Activated CD8-positive, alpha-beta memory T cell treated with anti-CD3 and anti-CD28 coated beads, Interleukin-2, amount 10 ng/mL, durations not matched to agents 7 days and 5 days (primary cell): Measurements from ENCODE around the gene NUDT4. TPM values are rescaled to one million over a fixed set of nuclear protein-coding genes. Genes with fewer than 3 reads are reported as not detected.

Experiments
- ATAC-seq: fragments of 150-1000 bp; cut with Tn5 transposase; one replicate; pipeline ENCODE4 v1.10.0; 2021; ENCODE audit warnings: moderate library complexity
- CTCF ChIA-PET: fragments of 350-600 bp; sonication (Branson Sonifier 250); formaldehyde crosslinking; loops from one replicate; lab custom pipeline; 2021; ENCODE audit warnings: antibody characterized with exemption; lab: Charles Lee
- DNase-seq: peaks from one replicate; pipeline ENCODE4 v3.0.0-alpha.2; 2020
- H3K27ac Mint-ChIP-seq: one replicate; pipeline ENCODE4 v1.8.0; 2021; ENCODE audit warnings: mild to moderate bottlenecking, mixed read lengths
- H3K27me3 Mint-ChIP-seq: one replicate; pipeline ENCODE4 v1.8.0; 2021; ENCODE audit warnings: mixed read lengths
- H3K36me3 Mint-ChIP-seq: one replicate; pipeline ENCODE4 v1.8.0; 2021; ENCODE audit warnings: mild to moderate bottlenecking, mixed read lengths
- H3K4me1 Mint-ChIP-seq: one replicate; pipeline ENCODE4 v1.8.0; 2021; ENCODE audit warnings: mixed read lengths
- H3K4me3 Mint-ChIP-seq: one replicate; pipeline ENCODE4 v1.8.0; 2021; ENCODE audit warnings: mild to moderate bottlenecking, moderate library complexity, mixed read lengths
- H3K9me3 Mint-ChIP-seq: one replicate; pipeline ENCODE4 v1.8.0; 2022; ENCODE audit warnings: low read depth, mixed read lengths
- total RNA-seq, 2 experiments: library from RNA; stranded (reverse); gene quantifications; one replicate each; pipeline ENCODE4 v1.2.3, GENCODE V29; 2021

Gene NUDT4
- total RNA-seq, 2 experiments from 2014 or later = 42.8 to 63.8 TPM

DNA sequence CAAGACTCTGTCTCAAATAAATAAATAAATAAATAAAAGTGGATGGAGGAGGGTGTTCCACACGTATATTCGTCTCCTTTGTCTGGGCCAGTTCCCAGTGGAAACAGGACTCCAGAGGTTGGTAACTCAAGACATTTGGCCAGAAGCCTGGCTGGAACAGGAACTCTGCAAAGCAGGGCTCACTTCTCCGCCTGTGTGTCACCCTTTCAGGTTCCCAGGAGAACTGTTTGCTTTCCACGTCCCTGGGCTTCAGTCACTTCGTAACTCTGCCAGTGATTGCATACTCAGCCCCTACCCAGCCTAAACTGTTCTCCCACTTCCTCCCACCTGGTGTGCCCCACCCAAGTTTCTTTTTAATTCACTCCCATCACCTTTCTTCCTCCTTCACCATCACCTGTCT is 71.1 kb downstream of the NUDT4 start:
- H3K4me3 Mint-ChIP-seq = no peak overlapping the region
- H3K4me1 Mint-ChIP-seq = peaks cover 10% of the 10 kb centered on the region
- H3K9me3 Mint-ChIP-seq = no peaks in the 10 kb centered on the region
- H3K27ac Mint-ChIP-seq = no peak overlapping the region
- H3K27me3 Mint-ChIP-seq = peaks cover 10% of the 10 kb centered on the region
- CTCF ChIA-PET = interaction anchor here (1.6 kb wide), 1 partner anchor 19 kb away, joined by 4 read pairs; the partner anchor contains the start of gene MRPL42
- DNase-seq (no peak), ATAC-seq (no peak)
- H3K36me3 Mint-ChIP-seq = no peaks in the 10 kb centered on the region

DNA sequence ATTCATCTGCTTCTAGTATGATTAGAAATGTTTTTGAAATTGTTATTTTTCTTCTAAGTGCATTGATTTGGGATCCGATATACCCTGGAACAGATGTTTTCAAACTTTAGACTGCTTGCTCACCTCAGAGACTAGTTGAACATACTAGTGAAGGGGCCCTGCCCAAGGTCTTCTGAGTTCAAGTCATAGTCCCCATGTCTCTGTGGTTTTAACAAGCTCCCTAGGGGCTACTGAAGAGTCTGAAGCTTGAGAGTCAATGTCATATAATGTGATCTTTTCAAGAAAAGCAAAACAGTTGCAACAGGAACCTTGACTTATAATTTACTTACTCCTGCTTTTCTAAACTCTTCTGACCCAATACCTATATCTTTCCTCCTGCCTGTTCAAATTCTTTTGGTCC is 71.6 kb downstream of the NUDT4 start:
- Mint-ChIP-seq H3K9me3 (no peaks in the 10 kb centered on the region), H3K4me3 (no peak overlapping the region), H3K4me1 (peaks cover 10% of the 10 kb centered on the region), H3K27ac (no peak overlapping the region), H3K27me3 (peaks cover 12% of the 10 kb centered on the region), H3K36me3 (no peaks in the 10 kb centered on the region)
- ATAC-seq = no peak
- no peak for DNase-seq
- CTCF ChIA-PET = interaction anchor here (1.6 kb wide), 1 partner anchor 18 kb away, joined by 4 read pairs; the partner anchor contains the start of gene MRPL42

DNA sequence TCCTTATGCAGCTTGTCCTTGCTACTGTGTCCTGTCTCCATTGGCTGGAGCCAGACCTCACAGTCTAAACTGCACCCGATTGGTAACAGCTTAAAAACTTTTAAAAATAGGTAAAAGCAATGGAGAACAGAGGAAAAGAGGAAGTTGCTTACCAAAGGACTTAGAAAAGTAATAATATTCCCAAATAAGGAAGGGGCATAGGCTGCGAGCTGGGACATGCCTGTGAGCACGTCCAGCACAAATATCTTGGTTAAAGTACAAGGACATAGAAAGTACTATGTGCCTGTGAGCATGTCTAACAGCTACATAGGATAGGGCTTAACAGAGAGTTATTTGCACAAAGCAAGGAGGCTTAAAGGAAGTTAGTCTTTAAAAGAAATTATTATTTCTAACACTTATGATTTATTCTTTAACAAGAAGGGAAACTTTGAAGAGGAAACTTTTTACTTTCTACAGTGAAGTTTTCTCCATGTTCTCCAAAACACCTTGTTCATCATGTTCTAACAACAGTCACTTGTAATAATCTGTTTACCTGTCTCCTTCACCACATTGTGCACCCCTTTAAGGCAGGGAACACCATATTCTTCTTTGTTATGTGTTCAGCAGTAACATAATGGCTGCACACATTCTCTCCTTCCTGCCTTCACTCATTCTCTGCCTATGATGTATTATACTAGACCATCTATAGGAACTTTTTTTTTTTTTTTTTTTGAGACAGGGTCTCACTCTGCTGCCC is 73.9 kb downstream of the NUDT4 start:
- H3K36me3 Mint-ChIP-seq = no peaks in the 10 kb centered on the region
- no peaks in the 10 kb centered on the region for H3K9me3 Mint-ChIP-seq
- peaks cover 14% of the 10 kb centered on the region for H3K27me3 Mint-ChIP-seq
- no peak for ATAC-seq
- DNase-seq = no peak
- CTCF ChIA-PET = no interaction called here
- H3K4me3 Mint-ChIP-seq = no peak overlapping the region
- H3K4me1 Mint-ChIP-seq = peaks cover 10% of the 10 kb centered on the region
- no peak overlapping the region for H3K27ac Mint-ChIP-seq

DNA sequence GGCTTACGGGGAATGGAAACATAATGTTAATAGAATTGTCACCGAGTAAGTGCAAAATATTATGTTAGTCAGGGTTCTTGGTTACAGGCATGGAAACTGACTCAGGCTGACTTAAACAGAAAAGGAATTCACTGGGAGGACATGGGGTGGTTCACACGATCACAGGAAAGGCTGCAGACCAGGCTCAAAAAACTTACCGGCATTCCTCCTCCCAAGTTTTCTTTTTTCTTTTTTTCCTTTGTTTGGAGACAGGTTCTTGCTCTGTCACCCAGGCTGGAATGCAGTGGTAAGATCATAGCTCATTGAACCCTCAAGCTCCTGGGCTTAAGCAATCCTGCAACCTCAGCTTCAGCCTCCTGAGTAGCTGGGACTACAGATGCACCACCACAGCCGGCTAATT is 75.9 kb downstream of the NUDT4 start:
- Mint-ChIP-seq H3K27me3 (peaks cover 14% of the 10 kb centered on the region), H3K4me3 (no peak overlapping the region), H3K9me3 (peaks cover 2% of the 10 kb centered on the region), H3K4me1 (peaks cover 6% of the 10 kb centered on the region), H3K36me3 (no peaks in the 10 kb centered on the region), H3K27ac (no peak overlapping the region)
- DNase-seq (no peak), ATAC-seq (no peak)
- CTCF ChIA-PET = no interaction called here

DNA sequence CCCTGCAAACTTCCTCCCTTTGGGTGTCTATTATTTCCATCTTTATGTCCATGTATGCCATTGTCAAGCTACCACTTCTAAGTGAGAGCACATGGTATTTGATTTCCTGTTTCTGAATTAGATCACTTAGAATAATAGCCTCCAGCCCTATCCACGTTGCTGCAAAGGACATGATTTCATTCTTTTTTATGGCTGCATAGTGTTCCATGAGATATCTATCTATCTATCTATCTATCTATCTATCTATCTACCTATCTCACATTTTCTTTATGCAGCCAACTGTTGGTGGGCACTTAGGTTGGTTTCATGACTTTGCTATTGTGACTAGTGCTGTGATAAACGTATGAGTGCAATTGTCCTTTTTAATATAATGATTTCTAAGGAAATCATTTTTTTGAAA is 78.4 kb downstream of the NUDT4 start:
- no peaks in the 10 kb centered on the region for H3K4me1 Mint-ChIP-seq
- CTCF ChIA-PET = no interaction called here
- H3K9me3 Mint-ChIP-seq = peaks cover 2% of the 10 kb centered on the region
- DNase-seq = no peak
- no peak for ATAC-seq
- peaks cover 7% of the 10 kb centered on the region for H3K27me3 Mint-ChIP-seq
- no peak overlapping the region for H3K27ac Mint-ChIP-seq
- H3K36me3 Mint-ChIP-seq = no peaks in the 10 kb centered on the region
- H3K4me3 Mint-ChIP-seq = no peak overlapping the region

Other genes with a start within 250 kb of the NUDT4 start
- 100 to 1,000 TPM; 166 to 213 TPM for gene UBE2N, start 64.0 kb downstream of the NUDT4 start, total RNA-seq
- gene MRPL42, start 89.6 kb downstream of the NUDT4 start, total RNA-seq = 10 to 100 TPM; 47.9 to 63.3 TPM
- 10 to 100 TPM; 24.6 to 33.9 TPM for gene SOCS2, start 194.8 kb downstream of the NUDT4 start, total RNA-seq